GM12878 (cell line): ENCODE measurements around the gene PUDP. TPM values are rescaled to one million over a fixed set of nuclear protein-coding genes. Genes with fewer than 3 reads are reported as not detected.

Source experiments
- MTA2 ChIP-seq: fragments of 450-650 bp; IDR thresholded peaks from 2 replicates; pipeline ENCODE4 v1.6.1; 2016; ENCODE audit warnings: low read depth, mild to moderate bottlenecking, moderate library complexity
- NR2C1 ChIP-seq: fragments of 450-650 bp; IDR thresholded peaks from 2 replicates; pipeline ENCODE4 v1.6.1; 2017; ENCODE audit warnings: antibody characterized with exemption, mild to moderate bottlenecking, moderate library complexity
- RBBP5 ChIP-seq: fragments of 200-600 bp; sonication (generic); conservative IDR thresholded peaks from 2 replicates; pipeline ENCODE4 v1.6.1; 2016
- REST ChIP-seq: IDR thresholded peaks from 2 replicates; pipeline ENCODE4 v1.6.1; 2012; ENCODE audit warnings: mild to moderate bottlenecking, low read depth, low read length
- SREBF1 ChIP-seq: IDR thresholded peaks from 2 replicates; pipeline ENCODE4 v1.6.1; 2012; ENCODE audit warnings: mild to moderate bottlenecking, low read length
- ZNF24 ChIP-seq: fragments of 450-650 bp; IDR thresholded peaks from 2 replicates; pipeline ENCODE4 v1.6.1; 2017; ENCODE audit warnings: antibody characterized with exemption, mild to moderate bottlenecking
- polyA plus RNA-seq, 11 experiments: library from polyadenylated mRNA; depleted of rRNA in 4 of 11; unstranded in 6 of 11; stranded (reverse) in 5 of 11; fragments of >200 nt; fragmentation: Nextera tagmentation in 4 of 11; fragmentation: Illumina TruSeq in 1 of 11; extraction: Ambion mirVana in 4 of 11; extraction: Trizol in 1 of 11; gene quantifications; 1 replicate in 1 of 11; 2 replicates in 10 of 11; pipeline versions ENCODE4 v1.2.1 to v1.2.3, GENCODE V29; 2011 to 2016; ENCODE audit warnings: inconsistent platforms in 2 of 11, missing spikeins in 2 of 11, low read depth in 1 of 11
- total RNA-seq, 4 experiments: library from RNA; depleted of rRNA in 3 of 4; stranded (reverse); fragments of >200 nt in 3 of 4; fragmentation: Illumina TruSeq in 1 of 4; extraction: Trizol in 1 of 4; gene quantifications; 2 replicates each; pipeline versions ENCODE4 v1.2.1 to v1.2.3, GENCODE V29; 2013 to 2021
- TF ChIP-seq, protein P1 (sequence below): fragments of 450-650 bp; formaldehyde crosslinking; IDR thresholded peaks from 2 replicates; pipeline ENCODE4 v1.5.0; 2022; ENCODE audit warnings: mild to moderate bottlenecking, missing genetic modification characterization
- TF ChIP-seq, protein P2 (sequence below): fragments of 450-650 bp; IDR thresholded peaks from 2 replicates; pipeline ENCODE4 v1.6.1; 2017; ENCODE audit warnings: mild to moderate bottlenecking, moderate library complexity
- TF ChIP-seq, protein P3 (sequence below): fragments of 450-650 bp; formaldehyde crosslinking; IDR thresholded peaks from 2 replicates; pipeline ENCODE4 v1.4.0; 2020; ENCODE audit warnings: mild to moderate bottlenecking, moderate library complexity

PUDP gene
- total and polyA plus RNA-seq, 10 of the 15 experiments (the other 5 are each of a cell fraction or from before 2014, with no cell fraction given) = 30.8 to 83.5 (median 61.7) TPM

DNA sequence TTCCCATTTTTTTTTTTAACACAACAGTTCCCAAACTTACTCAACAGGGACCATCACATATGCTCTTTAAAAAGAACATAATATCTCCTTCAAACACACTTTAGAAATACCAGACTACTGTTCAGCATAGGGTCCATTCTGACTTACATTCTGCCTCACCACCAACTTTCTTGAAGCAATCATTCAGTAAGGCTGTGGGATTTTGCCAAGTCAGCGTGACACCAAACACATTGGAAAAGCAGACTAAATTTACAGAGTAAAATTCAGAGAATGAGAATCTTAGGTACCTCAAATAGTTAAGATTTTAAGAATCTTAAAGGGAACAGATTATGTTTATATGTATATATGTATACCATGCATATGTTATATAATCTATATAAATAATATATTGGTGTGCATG, 7.2 kb upstream of the PUDP start (continued):
- TF ChIP-seq REST = no peak
- TF ChIP-seq MTA2 = no peak
- no peak for TF ChIP-seq ZNF24
- TF ChIP-seq, protein P1, sequence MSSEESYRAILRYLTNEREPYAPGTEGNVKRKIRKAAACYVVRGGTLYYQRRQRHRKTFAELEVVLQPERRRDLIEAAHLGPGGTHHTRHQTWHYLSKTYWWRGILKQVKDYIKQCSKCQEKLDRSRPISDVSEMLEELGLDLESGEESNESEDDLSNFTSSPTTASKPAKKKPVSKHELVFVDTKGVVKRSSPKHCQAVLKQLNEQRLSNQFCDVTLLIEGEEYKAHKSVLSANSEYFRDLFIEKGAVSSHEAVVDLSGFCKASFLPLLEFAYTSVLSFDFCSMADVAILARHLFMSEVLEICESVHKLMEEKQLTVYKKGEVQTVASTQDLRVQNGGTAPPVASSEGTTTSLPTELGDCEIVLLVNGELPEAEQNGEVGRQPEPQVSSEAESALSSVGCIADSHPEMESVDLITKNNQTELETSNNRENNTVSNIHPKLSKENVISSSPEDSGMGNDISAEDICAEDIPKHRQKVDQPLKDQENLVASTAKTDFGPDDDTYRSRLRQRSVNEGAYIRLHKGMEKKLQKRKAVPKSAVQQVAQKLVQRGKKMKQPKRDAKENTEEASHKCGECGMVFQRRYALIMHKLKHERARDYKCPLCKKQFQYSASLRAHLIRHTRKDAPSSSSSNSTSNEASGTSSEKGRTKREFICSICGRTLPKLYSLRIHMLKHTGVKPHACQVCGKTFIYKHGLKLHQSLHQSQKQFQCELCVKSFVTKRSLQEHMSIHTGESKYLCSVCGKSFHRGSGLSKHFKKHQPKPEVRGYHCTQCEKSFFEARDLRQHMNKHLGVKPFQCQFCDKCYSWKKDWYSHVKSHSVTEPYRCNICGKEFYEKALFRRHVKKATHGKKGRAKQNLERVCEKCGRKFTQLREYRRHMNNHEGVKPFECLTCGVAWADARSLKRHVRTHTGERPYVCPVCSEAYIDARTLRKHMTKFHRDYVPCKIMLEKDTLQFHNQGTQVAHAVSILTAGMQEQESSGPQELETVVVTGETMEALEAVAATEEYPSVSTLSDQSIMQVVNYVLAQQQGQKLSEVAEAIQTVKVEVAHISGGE (CRISPR knock-in tag) = no peak
- TF ChIP-seq, protein P2, sequence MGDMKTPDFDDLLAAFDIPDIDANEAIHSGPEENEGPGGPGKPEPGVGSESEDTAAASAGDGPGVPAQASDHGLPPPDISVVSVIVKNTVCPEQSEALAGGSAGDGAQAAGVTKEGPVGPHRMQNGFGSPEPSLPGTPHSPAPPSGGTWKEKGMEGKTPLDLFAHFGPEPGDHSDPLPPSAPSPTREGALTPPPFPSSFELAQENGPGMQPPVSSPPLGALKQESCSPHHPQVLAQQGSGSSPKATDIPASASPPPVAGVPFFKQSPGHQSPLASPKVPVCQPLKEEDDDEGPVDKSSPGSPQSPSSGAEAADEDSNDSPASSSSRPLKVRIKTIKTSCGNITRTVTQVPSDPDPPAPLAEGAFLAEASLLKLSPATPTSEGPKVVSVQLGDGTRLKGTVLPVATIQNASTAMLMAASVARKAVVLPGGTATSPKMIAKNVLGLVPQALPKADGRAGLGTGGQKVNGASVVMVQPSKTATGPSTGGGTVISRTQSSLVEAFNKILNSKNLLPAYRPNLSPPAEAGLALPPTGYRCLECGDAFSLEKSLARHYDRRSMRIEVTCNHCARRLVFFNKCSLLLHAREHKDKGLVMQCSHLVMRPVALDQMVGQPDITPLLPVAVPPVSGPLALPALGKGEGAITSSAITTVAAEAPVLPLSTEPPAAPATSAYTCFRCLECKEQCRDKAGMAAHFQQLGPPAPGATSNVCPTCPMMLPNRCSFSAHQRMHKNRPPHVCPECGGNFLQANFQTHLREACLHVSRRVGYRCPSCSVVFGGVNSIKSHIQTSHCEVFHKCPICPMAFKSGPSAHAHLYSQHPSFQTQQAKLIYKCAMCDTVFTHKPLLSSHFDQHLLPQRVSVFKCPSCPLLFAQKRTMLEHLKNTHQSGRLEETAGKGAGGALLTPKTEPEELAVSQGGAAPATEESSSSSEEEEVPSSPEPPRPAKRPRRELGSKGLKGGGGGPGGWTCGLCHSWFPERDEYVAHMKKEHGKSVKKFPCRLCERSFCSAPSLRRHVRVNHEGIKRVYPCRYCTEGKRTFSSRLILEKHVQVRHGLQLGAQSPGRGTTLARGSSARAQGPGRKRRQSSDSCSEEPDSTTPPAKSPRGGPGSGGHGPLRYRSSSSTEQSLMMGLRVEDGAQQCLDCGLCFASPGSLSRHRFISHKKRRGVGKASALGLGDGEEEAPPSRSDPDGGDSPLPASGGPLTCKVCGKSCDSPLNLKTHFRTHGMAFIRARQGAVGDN = no peak
- TF ChIP-seq NR2C1 = no peak
- no peak for TF ChIP-seq SREBF1
- TF ChIP-seq, protein P3, sequence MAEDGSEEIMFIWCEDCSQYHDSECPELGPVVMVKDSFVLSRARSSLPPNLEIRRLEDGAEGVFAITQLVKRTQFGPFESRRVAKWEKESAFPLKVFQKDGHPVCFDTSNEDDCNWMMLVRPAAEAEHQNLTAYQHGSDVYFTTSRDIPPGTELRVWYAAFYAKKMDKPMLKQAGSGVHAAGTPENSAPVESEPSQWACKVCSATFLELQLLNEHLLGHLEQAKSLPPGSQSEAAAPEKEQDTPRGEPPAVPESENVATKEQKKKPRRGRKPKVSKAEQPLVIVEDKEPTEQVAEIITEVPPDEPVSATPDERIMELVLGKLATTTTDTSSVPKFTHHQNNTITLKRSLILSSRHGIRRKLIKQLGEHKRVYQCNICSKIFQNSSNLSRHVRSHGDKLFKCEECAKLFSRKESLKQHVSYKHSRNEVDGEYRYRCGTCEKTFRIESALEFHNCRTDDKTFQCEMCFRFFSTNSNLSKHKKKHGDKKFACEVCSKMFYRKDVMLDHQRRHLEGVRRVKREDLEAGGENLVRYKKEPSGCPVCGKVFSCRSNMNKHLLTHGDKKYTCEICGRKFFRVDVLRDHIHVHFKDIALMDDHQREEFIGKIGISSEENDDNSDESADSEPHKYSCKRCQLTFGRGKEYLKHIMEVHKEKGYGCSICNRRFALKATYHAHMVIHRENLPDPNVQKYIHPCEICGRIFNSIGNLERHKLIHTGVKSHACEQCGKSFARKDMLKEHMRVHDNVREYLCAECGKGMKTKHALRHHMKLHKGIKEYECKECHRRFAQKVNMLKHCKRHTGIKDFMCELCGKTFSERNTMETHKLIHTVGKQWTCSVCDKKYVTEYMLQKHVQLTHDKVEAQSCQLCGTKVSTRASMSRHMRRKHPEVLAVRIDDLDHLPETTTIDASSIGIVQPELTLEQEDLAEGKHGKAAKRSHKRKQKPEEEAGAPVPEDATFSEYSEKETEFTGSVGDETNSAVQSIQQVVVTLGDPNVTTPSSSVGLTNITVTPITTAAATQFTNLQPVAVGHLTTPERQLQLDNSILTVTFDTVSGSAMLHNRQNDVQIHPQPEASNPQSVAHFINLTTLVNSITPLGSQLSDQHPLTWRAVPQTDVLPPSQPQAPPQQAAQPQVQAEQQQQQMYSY (CRISPR knock-in tag) = no peak
- TF ChIP-seq RBBP5 = no peak
